NCI-H2196 (cell line): ENCODE measurements around the gene LFNG.

Source experiments
- DNase-seq: peaks from one replicate; lab custom pipeline; 2025; ENCODE audit not compliant: unreplicated experiment; lab: John Stamatoyannopoulos, UW

LFNG gene

GRCh38 chr7:2501947-2502646, 17.5 kb upstream of the LFNG start:
- DNase-seq = no peak

GRCh38 chr7:2502647-2502966, 17.0 kb upstream of the LFNG start:
- DNase-seq = no peak

GRCh38 chr7:2503056-2503941, 16.3 kb upstream of the LFNG start:
- DNase-seq = no peak

- no peak for DNase-seq
Measured at GRCh38 chr7:2504128-2504888, 15.3 kb upstream of the LFNG start.

- DNase-seq = no peak
Measured at GRCh38 chr7:2504889-2505375, 14.6 kb upstream of the LFNG start.

- no peak for DNase-seq
Measured at GRCh38 chr7:2505401-2505800, 14.2 kb upstream of the LFNG start.

- DNase-seq = no peak
Measured at GRCh38 chr7:2507208-2507916, 12.2 kb upstream of the LFNG start.

- DNase-seq = no peak
Measured at GRCh38 chr7:2507917-2508306, 11.7 kb upstream of the LFNG start.

GRCh38 chr7:2508327-2509215, 11.0 kb upstream of the LFNG start:
- DNase-seq = peak; percentile 54

GRCh38 chr7:2509298-2509906, 10.2 kb upstream of the LFNG start:
- DNase-seq = no peak

GRCh38 chr7:2510130-2510776, 9.3 kb upstream of the LFNG start:
- DNase-seq = no peak

- DNase-seq = peak; percentile 76
Measured at GRCh38 chr7:2510909-2511768, 8.4 kb upstream of the LFNG start.

GRCh38 chr7:2511769-2512168, 7.8 kb upstream of the LFNG start:
- DNase-seq = no peak

- peak; percentile 55 for DNase-seq
Measured at GRCh38 chr7:2512179-2512661, 7.4 kb upstream of the LFNG start.

GRCh38 chr7:2512713-2513112, 6.9 kb upstream of the LFNG start:
- peak; percentile 34 for DNase-seq

GRCh38 chr7:2513702-2514101, 5.9 kb upstream of the LFNG start:
- no peak for DNase-seq

- no peak for DNase-seq
Measured at GRCh38 chr7:2514473-2515423, 4.8 kb upstream of the LFNG start.
